Left ventricle myocardium superior (tissue), 1 donor: ENCODE results near the gene PDE4B. TPM values are rescaled to one million over a fixed set of nuclear protein-coding genes. Genes with fewer than 3 reads are reported as not detected.
"Not testable (repeated sequence)": the region's sequence is repeated elsewhere in the genome, so short reads cannot be mapped to it uniquely, and the experiment has no call there.

ENCODE experiments used
- ATAC-seq: fragments of 200-7000 bp; cut with Tn5 transposase; one replicate; pipeline ENCODE4 v1.9.1; 2020; ENCODE audit warnings: mild to moderate bottlenecking, moderate library complexity
- DNase-seq: peaks from one replicate; pipeline ENCODE4 v3.0.0-alpha.2; 2020
- intact Hi-C: fragments of 100-400 bp; cut with micrococcal nuclease; formaldehyde crosslinking; loops from one replicate; pipeline ENCODE4 v1.11.0; 2022
- total RNA-seq: library from RNA; stranded (reverse); fragmentation: NEBNext Ultra II Directional; extraction: Animal tissue kit (Norgen Biotek cat#: 25700); gene quantifications from one replicate; pipeline ENCODE4 v1.2.1, GENCODE V29; 2021
- donor health status: DM: no; HTN: yes; CAD: no; lungs with severe emphysema.

PDE4B gene
- total RNA-seq, 1 donor from 2014 or later: 19.4 TPM

DNA sequence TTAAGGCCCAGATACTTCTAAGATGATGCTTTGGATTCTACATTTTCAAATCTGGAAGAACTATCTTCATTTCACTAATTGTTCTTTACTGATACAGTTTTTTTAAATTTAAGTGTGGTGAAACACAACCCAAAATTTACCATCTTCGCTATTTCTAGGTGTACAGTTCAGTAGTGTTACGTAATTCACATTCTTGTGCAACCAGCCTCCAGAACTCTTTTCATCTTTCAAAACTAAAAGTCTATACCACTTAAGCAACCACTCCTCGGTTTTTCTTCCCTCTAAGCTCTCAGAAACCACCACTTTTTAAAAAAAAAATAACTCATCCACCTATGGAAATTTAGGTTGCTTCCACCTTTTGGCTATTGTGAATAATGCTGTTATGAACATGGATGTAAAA lies 220.7 kb downstream of the PDE4B start:
- ATAC-seq (no peak), DNase-seq (no peak)
- intact Hi-C loops: no loop called here

GRCh38 chr1:66022904-66023620 lies 230.4 kb downstream of the PDE4B start:
- intact Hi-C loops: no loop called here
- ATAC-seq: no peak

GRCh38 chr1:66025188-66025587 lies 232.5 kb downstream of the PDE4B start:
- DNase-seq (no peak), ATAC-seq (no peak)
- intact Hi-C loops: no loop called here

More at GRCh38 chr1:66022904-66023620, 230.4 kb downstream of the PDE4B start:
- no peak for DNase-seq

DNA sequence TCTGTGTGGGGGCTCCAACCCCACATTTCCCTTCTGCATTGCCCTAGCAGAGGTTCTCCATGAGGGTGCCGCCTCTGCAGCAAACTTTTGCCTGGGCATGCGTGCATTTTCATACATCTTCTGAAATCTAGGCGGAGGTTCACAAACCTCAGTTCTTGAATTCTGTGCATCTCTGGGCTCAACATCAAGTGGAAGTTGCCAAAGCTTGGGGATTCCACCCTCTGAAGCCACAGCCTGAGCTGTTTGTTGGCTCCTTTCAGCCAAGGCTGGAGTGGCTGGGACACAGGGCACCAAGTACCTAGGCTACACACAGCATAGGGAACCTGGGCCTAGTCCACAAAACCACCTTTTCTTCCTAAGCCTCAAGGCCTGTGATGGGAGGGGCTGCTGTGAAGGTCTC lies 235.3 kb downstream of the PDE4B start:
- no peak for DNase-seq
- intact Hi-C loops: no loop called here
- ATAC-seq: no peak

- DNase-seq: no peak
- ATAC-seq: no peak
- intact Hi-C loops: no loop called here
Observed at GRCh38 chr1:66033781-66034180, 241.1 kb downstream of the PDE4B start.

GRCh38 chr1:66035616-66036245 lies 243.0 kb downstream of the PDE4B start:
- no peak for DNase-seq
- no peak for ATAC-seq
- intact Hi-C loops: no loop called here

DNA sequence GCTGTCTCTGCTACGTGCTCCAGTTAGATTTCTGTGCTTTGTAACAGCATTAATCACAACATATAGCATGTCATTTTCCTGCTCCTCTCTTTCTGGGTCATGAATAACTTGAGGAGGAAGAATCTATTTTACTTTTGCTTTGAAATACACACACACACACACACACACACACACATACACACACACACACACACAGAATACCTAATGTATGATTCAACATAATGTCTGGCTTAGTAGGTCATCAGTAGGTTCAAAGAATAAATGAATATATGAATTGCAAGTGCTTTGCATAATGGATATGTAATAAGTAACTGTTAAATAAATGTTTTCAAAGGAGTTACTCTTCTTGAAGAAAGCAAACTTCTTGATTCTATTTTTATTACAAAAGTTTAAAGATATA lies 249.0 kb downstream of the PDE4B start:
- intact Hi-C loops: no loop called here
- no peak for DNase-seq
- no peak for ATAC-seq

DNA sequence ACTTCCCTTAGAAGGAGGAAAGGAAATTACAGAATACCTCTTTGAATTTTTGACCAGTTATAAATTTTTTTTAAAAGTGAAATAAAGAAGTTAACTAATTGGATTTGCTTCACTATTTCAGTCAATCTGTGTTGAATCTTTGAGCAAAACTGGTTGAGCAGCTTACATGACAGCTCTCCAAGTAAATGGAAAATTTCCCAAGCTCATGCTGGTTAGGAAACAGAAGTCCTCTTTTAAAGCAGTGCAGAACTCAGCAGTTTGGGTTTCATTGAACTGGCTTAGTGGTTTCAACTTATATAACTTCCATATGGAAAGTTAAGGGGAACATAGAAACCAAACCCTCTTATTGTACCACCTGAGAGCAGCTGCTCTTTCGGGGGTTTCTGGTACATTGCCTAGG lies 250.5 kb downstream of the PDE4B start:
- no peak for DNase-seq
- intact Hi-C loops: no loop called here
- no peak for ATAC-seq

- DNase-seq (no peak), ATAC-seq (no peak)
- intact Hi-C loops: no loop called here
Observed at GRCh38 chr1:66044912-66045311, 252.2 kb downstream of the PDE4B start.

- intact Hi-C loops: no loop called here
Observed at GRCh38 chr1:66046415-66046814, 253.7 kb downstream of the PDE4B start.

GRCh38 chr1:66048011-66048410 lies 255.3 kb downstream of the PDE4B start:
- no peak for DNase-seq
- intact Hi-C loops: no loop called here
- no peak for ATAC-seq

More at GRCh38 chr1:66046415-66046814, 253.7 kb downstream of the PDE4B start:
- DNase-seq (no peak), ATAC-seq (no peak)

GRCh38 chr1:66050123-66050522 lies 257.4 kb downstream of the PDE4B start:
- intact Hi-C loops: no loop called here
- DNase-seq (no peak), ATAC-seq (no peak)

DNA sequence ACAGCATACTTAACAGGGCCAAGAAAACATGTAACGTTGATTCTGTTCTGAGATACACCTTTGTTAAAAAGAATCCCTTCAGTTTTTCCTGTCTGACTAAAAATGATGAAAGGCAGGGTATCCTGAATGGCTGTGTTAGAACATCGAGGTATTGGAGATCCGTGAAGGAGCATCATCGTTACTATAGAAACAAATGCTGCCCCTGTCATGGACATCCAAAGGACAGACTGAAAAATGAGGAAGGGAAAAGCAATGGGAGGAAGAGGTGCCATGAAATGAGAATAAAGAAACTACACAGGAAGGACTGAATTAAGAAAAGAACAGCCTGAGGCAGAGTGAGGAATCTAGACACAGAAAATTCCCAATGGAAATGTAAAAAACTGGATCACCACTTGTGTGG lies 257.9 kb downstream of the PDE4B start:
- no peak for ATAC-seq
- intact Hi-C loops: no loop called here
- no peak for DNase-seq

DNA sequence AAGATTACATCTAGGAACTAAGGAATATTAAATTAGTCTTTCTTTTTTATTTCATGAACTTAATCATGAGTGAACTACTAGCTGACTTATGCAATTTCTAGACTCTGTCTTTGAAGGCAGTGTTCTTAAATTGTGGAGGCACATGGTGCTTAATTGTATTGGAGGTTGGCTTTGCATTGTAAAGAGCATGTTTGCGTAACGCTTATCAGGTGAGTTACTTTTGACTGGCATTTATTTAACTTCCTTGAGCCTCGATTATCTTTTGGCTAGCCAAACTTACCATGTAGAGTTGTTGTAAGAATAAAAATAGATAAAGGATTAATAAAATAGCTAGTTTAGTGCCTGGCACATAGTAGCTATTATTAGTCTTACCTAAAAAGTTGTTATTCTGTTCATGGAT lies 262.4 kb downstream of the PDE4B start:
- DNase-seq: no peak
- intact Hi-C loops: no loop called here
- ATAC-seq: no peak

GRCh38 chr1:66057448-66057847 lies 264.8 kb downstream of the PDE4B start:
- DNase-seq, ATAC-seq, intact Hi-C loops: not testable (repeated sequence)

DNA sequence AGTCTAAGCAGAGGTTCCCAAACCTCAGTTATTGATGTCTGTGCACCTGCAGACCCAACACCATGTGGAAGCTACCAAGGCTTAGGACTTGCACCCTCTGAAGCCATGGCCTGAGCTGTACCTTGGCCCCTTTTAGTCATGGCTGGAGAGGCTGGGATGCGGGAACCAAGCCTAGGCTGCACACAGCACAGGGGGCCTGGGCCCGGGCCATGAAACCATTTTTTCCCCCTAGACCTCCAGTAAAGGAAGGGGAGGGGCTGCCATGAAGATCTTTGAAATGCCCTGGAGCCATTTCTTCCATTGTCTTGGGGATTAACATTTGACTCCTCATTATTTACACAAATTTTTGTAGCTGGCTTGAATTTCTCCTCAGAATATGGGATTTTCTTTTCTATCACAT lies 265.9 kb downstream of the PDE4B start:
- intact Hi-C loops: no loop called here
- no peak for ATAC-seq
- no peak for DNase-seq

DNA sequence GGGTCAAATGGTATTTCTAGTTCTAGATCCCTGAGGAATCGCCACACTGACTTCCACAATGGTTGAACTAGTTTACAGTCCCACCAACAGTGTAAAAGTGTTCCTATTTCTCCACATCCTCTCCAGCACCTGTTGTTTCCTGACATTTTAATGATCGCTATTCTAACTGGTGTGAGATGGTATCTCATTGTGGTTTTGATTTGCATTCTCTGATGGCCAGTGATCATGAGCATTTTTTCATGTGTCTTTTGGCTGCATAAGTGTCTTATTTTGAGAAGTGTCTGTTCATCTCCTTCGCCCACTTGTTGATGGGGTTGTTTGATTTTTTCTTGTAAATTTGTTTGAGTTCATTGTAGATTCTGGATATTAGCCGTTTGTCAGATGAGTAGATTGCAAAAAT lies 274.5 kb downstream of the PDE4B start:
- ATAC-seq, intact Hi-C loops, DNase-seq: not testable (repeated sequence)

- no peak for DNase-seq
- no peak for ATAC-seq
- intact Hi-C loops: no loop called here
Observed at GRCh38 chr1:66069976-66070876, 277.5 kb downstream of the PDE4B start.

- DNase-seq (no peak), ATAC-seq (no peak)
- intact Hi-C loops: no loop called here
Observed at GRCh38 chr1:66073388-66073787, 280.7 kb downstream of the PDE4B start.

DNA sequence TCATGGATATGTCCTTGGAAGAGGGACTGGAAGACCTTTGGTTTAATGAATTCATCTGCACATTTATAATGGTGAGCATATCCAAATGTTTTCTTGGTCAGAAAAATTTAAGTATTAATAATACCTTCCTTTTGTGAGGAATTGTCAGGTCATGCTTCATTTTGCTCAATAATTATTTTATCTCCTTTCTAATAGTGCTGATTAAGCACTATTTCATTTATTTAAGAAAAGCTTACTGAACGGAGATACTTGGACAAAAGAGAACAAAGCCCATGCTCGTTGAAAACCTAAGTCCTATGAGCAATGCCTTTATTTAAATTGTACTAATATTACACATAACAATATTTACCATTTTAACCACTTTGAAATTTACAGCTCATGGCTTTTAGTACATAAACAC lies 281.5 kb downstream of the PDE4B start:
- no peak for ATAC-seq
- intact Hi-C loops: no loop called here
- no peak for DNase-seq
